HL-60 (cell line): ENCODE results near the gene STK32B.
"Not testable (repeated sequence)": the region's sequence is repeated elsewhere in the genome, so short reads cannot be mapped to it uniquely, and the experiment has no call there.

Experiments
- DNase-seq, 2 experiments: peaks; one replicate each; pipeline ENCODE4 v3.0.0-alpha.2; 2010 to 2020; ENCODE audit warnings: low read depth in 1 of 2, low spot score in 1 of 2
- H3K27ac ChIP-seq: fragments of 250-450 bp; sonication (Bioruptor Pico); replicated peaks from 2 replicates; pipeline ENCODE4 v1.5.1; 2020; ENCODE audit warnings: mild to moderate bottlenecking, moderate library complexity
- H3K27me3 ChIP-seq: fragments of 250-450 bp; sonication (Bioruptor Pico); 2 replicates; pipeline ENCODE4 v1.5.1; 2021; ENCODE audit warnings: mild to moderate bottlenecking, moderate library complexity; ENCODE audit not compliant: insufficient read depth, poor library complexity, severe bottlenecking
- H3K4me3 ChIP-seq: replicated peaks from 2 replicates; pipeline ENCODE4 v1.5.1; 2011; ENCODE audit warnings: mild to moderate bottlenecking, control low read depth, low read length; ENCODE audit not compliant: insufficient read depth
- GABPA ChIP-seq: IDR thresholded peaks from 2 replicates; pipeline ENCODE4 v1.6.1; 2012; ENCODE audit warnings: low read depth
- POLR2AphosphoS5 ChIP-seq: IDR thresholded peaks from 2 replicates; pipeline ENCODE4 v1.6.1; 2012; ENCODE audit warnings: low read depth
- REST ChIP-seq: IDR thresholded peaks from 2 replicates; pipeline ENCODE4 v1.6.1; 2012; ENCODE audit warnings: low read depth; ENCODE audit not compliant: insufficient replicate concordance
- SPI1 ChIP-seq: IDR thresholded peaks from 2 replicates; pipeline ENCODE4 v1.6.1; 2012; ENCODE audit warnings: low read depth, mild to moderate bottlenecking, borderline replicate concordance
- long read RNA-seq: library from polyadenylated mRNA; unstranded; transcript quantifications from one replicate; pipeline ENCODE4 v2.0.0, GENCODE V29; 2020
- TF ChIP-seq, protein P1 (sequence below): IDR thresholded peaks from one replicate; pipeline ENCODE4 v1.5.1; 2011; ENCODE audit warnings: low read length, control low read depth, inconsistent platforms; ENCODE audit not compliant: insufficient read depth

STK32B gene
- long read RNA-seq: 0 reads

- H3K4me3 ChIP-seq: peak within 1 kb of the TSS; percentile 4; the same call in 1 of the 2 replicates
- TF ChIP-seq GABPA (no peak), SPI1 (no peak), REST (no peak), POLR2AphosphoS5 (no peak)
- TF ChIP-seq, protein P1, sequence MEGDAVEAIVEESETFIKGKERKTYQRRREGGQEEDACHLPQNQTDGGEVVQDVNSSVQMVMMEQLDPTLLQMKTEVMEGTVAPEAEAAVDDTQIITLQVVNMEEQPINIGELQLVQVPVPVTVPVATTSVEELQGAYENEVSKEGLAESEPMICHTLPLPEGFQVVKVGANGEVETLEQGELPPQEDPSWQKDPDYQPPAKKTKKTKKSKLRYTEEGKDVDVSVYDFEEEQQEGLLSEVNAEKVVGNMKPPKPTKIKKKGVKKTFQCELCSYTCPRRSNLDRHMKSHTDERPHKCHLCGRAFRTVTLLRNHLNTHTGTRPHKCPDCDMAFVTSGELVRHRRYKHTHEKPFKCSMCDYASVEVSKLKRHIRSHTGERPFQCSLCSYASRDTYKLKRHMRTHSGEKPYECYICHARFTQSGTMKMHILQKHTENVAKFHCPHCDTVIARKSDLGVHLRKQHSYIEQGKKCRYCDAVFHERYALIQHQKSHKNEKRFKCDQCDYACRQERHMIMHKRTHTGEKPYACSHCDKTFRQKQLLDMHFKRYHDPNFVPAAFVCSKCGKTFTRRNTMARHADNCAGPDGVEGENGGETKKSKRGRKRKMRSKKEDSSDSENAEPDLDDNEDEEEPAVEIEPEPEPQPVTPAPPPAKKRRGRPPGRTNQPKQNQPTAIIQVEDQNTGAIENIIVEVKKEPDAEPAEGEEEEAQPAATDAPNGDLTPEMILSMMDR: no peak
- DNase-seq: peak in 1 of 2 experiments; percentile 8
- peaks cover 25% of the 10 kb centered on the region for H3K27me3 ChIP-seq
- no peak within 1 kb of the TSS for H3K27ac ChIP-seq
Observed at GRCh38 chr4:5051278-5052203, at the start of gene STK32B. Gene STK32B, plus strand, starts transcription at chr4:5051480.

DNA sequence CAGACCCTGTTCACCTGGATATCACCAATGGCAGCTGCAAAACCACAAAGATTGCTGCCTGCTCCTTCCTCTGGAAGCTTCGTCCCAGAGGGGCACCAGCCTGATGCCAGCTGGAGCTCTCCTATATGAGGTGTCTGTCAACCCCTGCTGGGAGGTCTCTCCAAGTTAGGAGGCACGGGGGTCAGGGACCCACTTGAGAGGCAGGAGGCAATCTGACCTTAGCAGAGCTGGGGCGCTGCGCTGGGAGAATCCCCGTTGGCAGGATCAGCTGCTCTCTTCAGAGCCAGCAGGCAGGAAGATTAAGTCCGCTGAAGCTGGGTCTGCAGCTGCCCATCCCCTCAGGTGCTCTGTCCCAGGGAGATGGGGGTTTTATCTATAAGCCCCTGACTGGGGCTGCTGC, 49.6 kb upstream of the STK32B start:
- not testable (repeated sequence) for H3K27me3 ChIP-seq, H3K4me3 ChIP-seq, DNase-seq, H3K27ac ChIP-seq

DNA sequence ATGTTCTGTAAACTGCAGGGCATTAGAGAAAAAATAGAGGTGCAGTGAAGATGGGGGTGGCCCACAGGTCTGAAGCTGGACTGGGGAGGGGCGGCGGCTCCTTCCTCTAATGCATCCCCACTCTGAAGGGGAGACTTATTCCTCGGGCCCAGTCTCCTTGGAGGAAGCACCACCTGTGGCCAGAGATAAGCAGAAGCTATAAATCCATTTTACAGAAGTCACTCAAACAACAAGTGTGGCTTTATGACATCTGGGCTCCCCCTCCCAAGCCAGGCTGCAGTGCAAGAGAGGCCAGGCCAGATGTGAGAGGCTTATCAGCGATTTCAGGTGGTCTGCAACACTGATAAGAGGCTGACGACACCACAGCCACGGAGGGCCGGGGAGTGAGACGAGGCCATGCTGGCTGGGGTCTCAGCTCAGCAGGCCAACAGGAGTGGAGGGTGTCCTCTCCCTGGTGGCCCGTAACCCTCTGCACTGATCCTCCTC, 47.9 kb upstream of the STK32B start:
- no peak overlapping the region for H3K4me3 ChIP-seq
- no peak overlapping the region for H3K27ac ChIP-seq
- no peak for TF ChIP-seq GABPA
- TF ChIP-seq, protein P1: no peak
- TF ChIP-seq REST: no peak
- no peak for TF ChIP-seq POLR2AphosphoS5
- TF ChIP-seq SPI1: no peak
- no peaks in the 10 kb centered on the region for H3K27me3 ChIP-seq
- no peak for DNase-seq

DNA sequence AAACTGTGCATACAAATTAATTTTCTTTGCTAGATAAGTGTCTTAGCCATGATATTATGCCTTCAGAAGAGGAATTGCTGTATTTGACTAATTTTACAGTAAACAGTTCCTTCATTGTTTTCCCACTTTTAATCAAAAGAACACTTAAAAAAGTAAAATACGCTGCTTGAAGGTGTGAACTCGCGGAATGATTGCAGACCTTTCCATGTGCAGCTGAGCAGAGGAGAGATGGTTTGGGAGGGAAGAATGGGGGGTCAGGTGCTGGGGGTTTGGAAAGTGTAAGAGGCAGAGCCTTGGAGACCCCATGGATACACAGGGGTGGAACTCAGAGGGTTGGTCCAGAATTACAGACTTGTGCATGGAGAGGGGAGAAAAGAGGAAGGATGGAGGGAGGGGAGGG, 47.4 kb upstream of the STK32B start:
- DNase-seq: no peak
- Histone ChIP-seq H3K4me3 (no peak overlapping the region), H3K27me3 (no peaks in the 10 kb centered on the region), H3K27ac (no peak overlapping the region)
- TF ChIP-seq, protein P1: no peak
- TF ChIP-seq SPI1 (no peak), POLR2AphosphoS5 (no peak), GABPA (no peak), REST (no peak)
